ENCODE data around the gene KRTAP23-1.

GRCh38 chr21:30306884-30307283, 41.5 kb downstream of the KRTAP23-1 start:
- no peak for TF ChIP-seq CTCF (IDR thresholded peaks at IDR 0.05; ENCODE audit: poor library complexity, severe bottlenecking)
- no peak for TF ChIP-seq EP300 (conservative IDR thresholded peaks at IDR 0.05; ENCODE audit: poor library complexity, severe bottlenecking)
- no peak for TF ChIP-seq RAD21 (conservative IDR thresholded peaks at IDR 0.05)
